Rectal smooth muscle tissue (tissue), 1 donor: ENCODE data around the gene LRP1.
A peak's percentile ranks its signal among the peaks of the same experiment; 100 is the strongest.

Source experiments
- H3K27ac ChIP-seq: one replicate; pipeline ENCODE4 v1.7.0; 2013; ENCODE audit warnings: low read depth, low read length, inconsistent platforms
- H3K27me3 ChIP-seq: one replicate; pipeline ENCODE4 v1.7.0; 2013; ENCODE audit warnings: low read length; ENCODE audit not compliant: control insufficient read depth, insufficient read depth
- H3K36me3 ChIP-seq: one replicate; pipeline ENCODE4 v1.7.0; 2013; ENCODE audit warnings: low read length; ENCODE audit not compliant: control insufficient read depth, insufficient read depth
- H3K4me1 ChIP-seq: one replicate; pipeline ENCODE4 v1.7.0; 2013; ENCODE audit warnings: low read length; ENCODE audit not compliant: control insufficient read depth, insufficient read depth
- H3K4me3 ChIP-seq: one replicate; pipeline ENCODE4 v1.7.0; 2013; ENCODE audit warnings: low read length
- H3K9ac ChIP-seq: one replicate; pipeline ENCODE4 v1.7.0; 2013; ENCODE audit warnings: low read length

The LRP1 gene

DNA sequence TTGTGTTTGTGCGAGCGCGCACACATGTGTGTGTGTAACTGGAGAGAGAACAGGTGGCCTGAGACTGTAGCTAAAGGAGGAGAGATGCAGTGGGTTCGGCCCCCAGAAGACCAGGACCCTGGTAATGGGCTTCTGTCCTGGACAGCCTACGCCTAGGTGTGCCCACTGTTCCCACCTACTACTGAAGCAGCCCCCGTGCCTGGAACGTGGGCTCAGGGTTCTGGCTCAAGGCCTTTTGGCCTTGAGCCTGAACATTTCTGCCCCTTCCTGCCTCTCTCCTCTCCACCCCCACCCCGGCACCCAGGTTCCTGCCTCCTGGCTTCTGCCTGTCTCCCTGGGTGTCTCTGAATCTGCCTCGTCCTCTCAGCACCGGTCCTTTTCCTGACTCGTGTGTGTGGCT is 86.8 kb downstream of the LRP1 start:
- no peak overlapping the region for H3K27ac ChIP-seq
- no peak overlapping the region for H3K4me3 ChIP-seq
- no peak overlapping the region for H3K9ac ChIP-seq
- peaks cover 3% of the 10 kb centered on the region for H3K36me3 ChIP-seq
- H3K27me3 ChIP-seq = peaks cover 49% of the 10 kb centered on the region
- H3K4me1 ChIP-seq = no peaks in the 10 kb centered on the region

DNA sequence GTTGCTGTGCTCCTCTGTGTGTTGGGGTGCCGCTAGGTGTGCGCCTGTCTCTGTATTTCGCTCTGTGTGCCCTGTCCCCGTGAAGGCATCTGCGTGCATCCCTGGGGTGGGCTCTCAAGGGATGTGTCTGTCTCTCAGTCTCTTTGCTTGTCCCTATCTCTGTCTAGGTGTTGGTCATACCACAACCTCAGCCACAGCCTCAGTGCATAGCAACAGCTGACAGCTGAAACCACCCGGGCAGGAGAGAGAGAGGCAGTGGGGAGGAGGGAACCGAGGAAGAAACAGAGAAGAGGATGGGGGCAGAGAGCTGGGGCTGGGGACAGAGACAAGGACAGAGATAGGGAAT is 87.4 kb downstream of the LRP1 start:
- Histone ChIP-seq H3K9ac (no peak overlapping the region), H3K4me3 (no peak overlapping the region), H3K36me3 (peaks cover under 1% of the 10 kb centered on the region), H3K27ac (no peak overlapping the region), H3K27me3 (peaks cover 51% of the 10 kb centered on the region), H3K4me1 (no peaks in the 10 kb centered on the region)

GRCh38 chr12:57216014-57216911 is 88.0 kb downstream of the LRP1 start, which contains the start of gene NXPH4:
Gene NXPH4, plus strand, starts transcription at chr12:57216794. Its CDS starts 176 bp downstream, at chr12:57216970.
- Histone ChIP-seq H3K4me3 (peak within 1 kb of the TSS; percentile 58), H3K4me1 (no peaks in the 10 kb centered on the region), H3K9ac (no peak within 1 kb of the TSS), H3K36me3 (no peaks in the 10 kb centered on the region), H3K27me3 (peaks cover 57% of the 10 kb centered on the region), H3K27ac (no peak within 1 kb of the TSS)

- H3K36me3 ChIP-seq = no peaks in the 10 kb centered on the region
- H3K27me3 ChIP-seq = peaks cover 67% of the 10 kb centered on the region
- H3K9ac ChIP-seq = no peak overlapping the region
- peak overlapping the region; percentile 58 for H3K4me3 ChIP-seq
- H3K27ac ChIP-seq = no peak overlapping the region
- H3K4me1 ChIP-seq = no peaks in the 10 kb centered on the region
Measured at GRCh38 chr12:57216921-57217879, 88.9 kb downstream of the LRP1 start.

GRCh38 chr12:57218030-57218853 is 90.0 kb downstream of the LRP1 start:
- Histone ChIP-seq H3K27me3 (peaks cover 76% of the 10 kb centered on the region), H3K9ac (no peak overlapping the region), H3K36me3 (no peaks in the 10 kb centered on the region), H3K4me1 (no peaks in the 10 kb centered on the region), H3K4me3 (no peak overlapping the region), H3K27ac (no peak overlapping the region)

GRCh38 chr12:57219205-57219992 is 91.1 kb downstream of the LRP1 start:
- Histone ChIP-seq H3K27ac (no peak overlapping the region), H3K4me3 (no peak overlapping the region), H3K36me3 (no peaks in the 10 kb centered on the region), H3K27me3 (peaks cover 84% of the 10 kb centered on the region), H3K9ac (no peak overlapping the region), H3K4me1 (no peaks in the 10 kb centered on the region)

GRCh38 chr12:57219993-57220754 is 91.9 kb downstream of the LRP1 start:
- H3K27ac ChIP-seq = no peak overlapping the region
- no peaks in the 10 kb centered on the region for H3K36me3 ChIP-seq
- no peak overlapping the region for H3K4me3 ChIP-seq
- H3K4me1 ChIP-seq = no peaks in the 10 kb centered on the region
- H3K27me3 ChIP-seq = peaks cover 83% of the 10 kb centered on the region
- H3K9ac ChIP-seq = no peak overlapping the region

DNA sequence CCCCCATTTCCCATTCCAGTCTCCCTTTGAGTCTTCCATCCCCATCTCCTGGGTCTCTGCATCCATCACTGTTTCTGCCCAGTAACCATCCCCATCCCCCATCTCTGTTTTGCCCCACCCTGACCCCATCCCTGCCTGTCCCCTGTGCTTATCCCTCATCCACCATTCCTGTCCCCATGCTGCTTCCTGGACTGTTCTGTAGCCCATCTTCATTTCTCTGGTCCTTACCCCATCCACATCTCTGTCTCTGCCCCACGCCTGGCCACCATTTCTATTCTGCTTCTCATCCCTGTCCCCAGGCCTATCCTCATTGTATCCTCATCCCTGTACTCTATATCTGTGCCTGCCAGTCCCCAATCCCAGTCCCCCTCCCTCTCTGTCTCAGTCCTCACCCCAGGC is 92.5 kb downstream of the LRP1 start:
- H3K27ac ChIP-seq = no peak overlapping the region
- H3K4me3 ChIP-seq = no peak overlapping the region
- no peaks in the 10 kb centered on the region for H3K36me3 ChIP-seq
- no peaks in the 10 kb centered on the region for H3K4me1 ChIP-seq
- H3K27me3 ChIP-seq = peaks cover 81% of the 10 kb centered on the region
- no peak overlapping the region for H3K9ac ChIP-seq

DNA sequence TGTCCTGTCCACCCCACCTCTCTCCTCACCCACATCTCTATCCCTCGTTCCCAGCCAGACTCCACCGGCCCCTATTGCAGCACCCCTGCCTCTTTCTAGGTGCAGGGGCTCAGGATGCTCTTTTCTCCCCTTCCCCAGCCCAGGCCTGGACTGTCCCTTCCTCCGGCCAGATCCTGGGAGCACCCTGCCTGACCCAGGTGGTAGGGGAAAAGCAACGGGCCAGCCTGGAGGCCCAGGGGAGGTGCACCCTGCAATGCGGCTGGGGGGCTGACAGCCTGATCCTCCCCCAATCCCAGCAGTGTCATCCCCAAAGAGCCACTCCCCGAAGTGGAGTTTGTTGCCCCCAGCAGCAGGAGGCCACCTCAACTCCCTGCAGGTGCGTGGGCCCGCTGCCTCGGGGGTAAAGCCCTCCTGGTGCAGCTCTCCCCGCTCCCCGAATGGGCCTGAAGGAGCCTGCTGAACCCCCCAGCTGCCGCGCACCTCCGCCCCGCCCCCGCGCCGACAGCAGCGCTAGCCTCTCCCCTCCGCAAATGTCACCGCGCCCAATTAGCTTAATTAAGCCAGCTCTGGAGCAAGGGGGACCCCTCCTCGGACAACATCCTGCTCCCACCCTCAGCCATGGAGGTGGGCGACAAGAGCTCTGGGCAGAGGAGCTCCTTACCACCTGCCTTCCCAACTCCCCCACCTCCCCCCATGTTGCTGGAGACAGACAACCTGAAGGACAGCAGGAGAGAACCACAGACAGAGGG is 93.1 kb downstream of the LRP1 start:
- H3K4me1 ChIP-seq = no peaks in the 10 kb centered on the region
- peaks cover 81% of the 10 kb centered on the region for H3K27me3 ChIP-seq

GRCh38 chr12:57222286-57223190 is 94.3 kb downstream of the LRP1 start:
- no peak overlapping the region for H3K9ac ChIP-seq
- no peaks in the 10 kb centered on the region for H3K4me1 ChIP-seq
- H3K4me3 ChIP-seq = no peak overlapping the region
- H3K27me3 ChIP-seq = peaks cover 77% of the 10 kb centered on the region
- H3K36me3 ChIP-seq = no peaks in the 10 kb centered on the region
- H3K27ac ChIP-seq = no peak overlapping the region

More for the DNA sequence above, 93.1 kb downstream of the LRP1 start:
- Histone ChIP-seq H3K27ac (no peak overlapping the region), H3K9ac (no peak overlapping the region), H3K36me3 (no peaks in the 10 kb centered on the region), H3K4me3 (no peak overlapping the region)
